Measurements from ENCODE around the gene SLFN12L.

- TF ChIP-seq, protein P1, sequence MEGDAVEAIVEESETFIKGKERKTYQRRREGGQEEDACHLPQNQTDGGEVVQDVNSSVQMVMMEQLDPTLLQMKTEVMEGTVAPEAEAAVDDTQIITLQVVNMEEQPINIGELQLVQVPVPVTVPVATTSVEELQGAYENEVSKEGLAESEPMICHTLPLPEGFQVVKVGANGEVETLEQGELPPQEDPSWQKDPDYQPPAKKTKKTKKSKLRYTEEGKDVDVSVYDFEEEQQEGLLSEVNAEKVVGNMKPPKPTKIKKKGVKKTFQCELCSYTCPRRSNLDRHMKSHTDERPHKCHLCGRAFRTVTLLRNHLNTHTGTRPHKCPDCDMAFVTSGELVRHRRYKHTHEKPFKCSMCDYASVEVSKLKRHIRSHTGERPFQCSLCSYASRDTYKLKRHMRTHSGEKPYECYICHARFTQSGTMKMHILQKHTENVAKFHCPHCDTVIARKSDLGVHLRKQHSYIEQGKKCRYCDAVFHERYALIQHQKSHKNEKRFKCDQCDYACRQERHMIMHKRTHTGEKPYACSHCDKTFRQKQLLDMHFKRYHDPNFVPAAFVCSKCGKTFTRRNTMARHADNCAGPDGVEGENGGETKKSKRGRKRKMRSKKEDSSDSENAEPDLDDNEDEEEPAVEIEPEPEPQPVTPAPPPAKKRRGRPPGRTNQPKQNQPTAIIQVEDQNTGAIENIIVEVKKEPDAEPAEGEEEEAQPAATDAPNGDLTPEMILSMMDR (IDR thresholded peaks at IDR 0.05), result no peak
- TF ChIP-seq POLR2A (IDR thresholded peaks at IDR 0.05), result no peak
These were observed 50.4 kb downstream of the SLFN12L start for GRCh38 chr17:35486920-35487732.

All from tibial nerve (tissue), 3 donors.